GM15510 (cell line): ENCODE data around the gene STAMBP.

Experiments
- POLR2A ChIP-seq: IDR thresholded peaks from 3 replicates; pipeline ENCODE4 v1.6.1; 2011; ENCODE audit warnings: borderline replicate concordance; ENCODE audit not compliant: insufficient read length; ENCODE audit errors: extremely low read depth

Gene STAMBP

GRCh38 chr2:73893764-73894474, 65.2 kb downstream of the STAMBP start:
- TF ChIP-seq POLR2A = no peak

- no peak for TF ChIP-seq POLR2A
These were observed 65.7 kb downstream of the STAMBP start for GRCh38 chr2:73894475-73894850.

- TF ChIP-seq POLR2A = no peak
These were observed 66.1 kb downstream of the STAMBP start for GRCh38 chr2:73894877-73895276.

- no peak for TF ChIP-seq POLR2A
These were observed 66.7 kb downstream of the STAMBP start for GRCh38 chr2:73895473-73895872.

GRCh38 chr2:73896362-73897239, 67.8 kb downstream of the STAMBP start:
- TF ChIP-seq POLR2A = no peak

- TF ChIP-seq POLR2A = no peak
These were observed 68.5 kb downstream of the STAMBP start for GRCh38 chr2:73897240-73897583.

- TF ChIP-seq POLR2A = no peak
These were observed 69.2 kb downstream of the STAMBP start for GRCh38 chr2:73897934-73898333.

- no peak for TF ChIP-seq POLR2A
These were observed 71.1 kb downstream of the STAMBP start for GRCh38 chr2:73899801-73900336.

- TF ChIP-seq POLR2A = no peak
These were observed 72.4 kb downstream of the STAMBP start for GRCh38 chr2:73901143-73901542.

- TF ChIP-seq POLR2A = no peak
These were observed 73.5 kb downstream of the STAMBP start for GRCh38 chr2:73902284-73902683.

- no peak for TF ChIP-seq POLR2A
These were observed 74.6 kb downstream of the STAMBP start for GRCh38 chr2:73903313-73903712.

GRCh38 chr2:73904952-73905351, 76.2 kb downstream of the STAMBP start:
- no peak for TF ChIP-seq POLR2A

GRCh38 chr2:73906847-73907505, 78.2 kb downstream of the STAMBP start:
- TF ChIP-seq POLR2A = no peak

GRCh38 chr2:73907840-73908452, 79.2 kb downstream of the STAMBP start:
- no peak for TF ChIP-seq POLR2A

- no peak for TF ChIP-seq POLR2A
These were observed 80.2 kb downstream of the STAMBP start for GRCh38 chr2:73908689-73909652.
